HCT116 (cell line): ENCODE measurements around the gene EIPR1.

Experiments used
- CTCF ChIP-seq, 3 experiments: fragments of 200-600 bp in 1 of 3; sonication (generic) in 1 of 3; IDR thresholded peaks in 2 of 3; conservative IDR thresholded peaks in 1 of 3; 2 replicates each; pipeline ENCODE4 v1.5.1; 2012 to 2017; ENCODE audit warnings: low read depth in 2 of 3, low read length in 2 of 3, antibody characterized with exemption in 1 of 3, borderline replicate concordance in 1 of 3, control low read depth in 1 of 3, mild to moderate bottlenecking in 1 of 3, mixed read lengths in 1 of 3, mixed run types in 1 of 3, moderate library complexity in 1 of 3; ENCODE audit not compliant: insufficient read depth in 1 of 3
- EZH2 ChIP-seq: fragments of 200-600 bp; sonication (generic); IDR thresholded peaks from 2 replicates; pipeline ENCODE4 v1.6.1; 2017; ENCODE audit warnings: antibody characterized with exemption, mixed run types
- FOSL1 ChIP-seq: IDR thresholded peaks from 2 replicates; pipeline ENCODE4 v1.6.1; 2012; ENCODE audit warnings: low read depth
- POLR2A ChIP-seq: IDR thresholded peaks from 2 replicates; pipeline ENCODE4 v1.7.0; 2011; ENCODE audit warnings: borderline replicate concordance; ENCODE audit not compliant: insufficient read depth, insufficient read length; ENCODE audit errors: extremely low read depth
- SP1 ChIP-seq: IDR thresholded peaks from 2 replicates; pipeline ENCODE4 v1.6.1; 2012; ENCODE audit warnings: low read depth
- ZFX ChIP-seq: fragments of 450-650 bp; IDR thresholded peaks from 2 replicates; pipeline ENCODE4 v1.6.1; 2017

- TF ChIP-seq ZFX (no peak), POLR2A (no peak), EZH2 (no peak), FOSL1 (no peak), SP1 (no peak), CTCF (IDR thresholded peaks at IDR 0.05 in 2 of 3, conservative IDR thresholded peaks at IDR 0.05 in 1 of 3; ENCODE audit: borderline replicate concordance in 1 of 3, insufficient read depth in 1 of 3, low read depth in 2 of 3, low read length in 2 of 3) (no peak)
These were observed 95.3 kb downstream of the EIPR1 start for GRCh38 chr2:3282056-3282998.
